OCI-LY7 (cell line): ENCODE measurements around the gene SLC25A39. TPM values are rescaled to one million over a fixed set of nuclear protein-coding genes. Genes with fewer than 3 reads are reported as not detected.

Experiments
- BruUV-seq: library from RNA; stranded (reverse); fragments of 400-500 nt; replicated peaks from 2 replicates; lab custom pipeline; 2021; lab: Mats Ljungman, UMichigan
- CTCF ChIA-PET: fragments of 300-600 bp; sonication (Branson Sonifier 250); formaldehyde crosslinking; loops from one replicate; lab custom pipeline; 2022; ENCODE audit warnings: antibody characterized with exemption; ENCODE audit not compliant: unreplicated experiment; lab: Charles Lee
- POLR2A ChIA-PET: fragments of 300-600 bp; sonication (Branson Sonifier 250); formaldehyde crosslinking; loops from one replicate; lab custom pipeline; 2022; ENCODE audit warnings: antibody characterized with exemption; lab: Charles Lee
- DNase-seq: peaks from one replicate; pipeline ENCODE4 v3.0.0-alpha.2; 2015; ENCODE audit warnings: low spot score
- H2AFZ ChIP-seq: fragments of 200-600 bp; sonication (generic), shearing (Covaris generic); 2 replicates; pipeline ENCODE4 v1.6.1; 2014; ENCODE audit warnings: mild to moderate bottlenecking, antibody characterized with exemption, low read length, moderate library complexity
- H3K27ac ChIP-seq: fragments of 200-600 bp; sonication (generic); 2 replicates; pipeline ENCODE4 v1.5.1; 2014; ENCODE audit warnings: mixed run types, low read depth, mild to moderate bottlenecking, moderate library complexity, low read length, inconsistent platforms; ENCODE audit not compliant: poor library complexity, severe bottlenecking
- H3K36me3 ChIP-seq: fragments of 200-600 bp; sonication (generic); 2 replicates; pipeline ENCODE4 v1.6.1; 2014; ENCODE audit warnings: mild to moderate bottlenecking, antibody characterized with exemption, low read length, moderate library complexity, mixed read lengths; ENCODE audit not compliant: insufficient read depth
- H3K4me1 ChIP-seq: fragments of 200-600 bp; sonication (generic); 2 replicates; pipeline ENCODE4 v1.5.1; 2014; ENCODE audit warnings: mild to moderate bottlenecking, low read length; ENCODE audit not compliant: insufficient read depth, poor library complexity, severe bottlenecking
- H3K4me2 ChIP-seq: fragments of 200-600 bp; sonication (generic); 2 replicates; pipeline ENCODE4 v1.6.1; 2014; ENCODE audit warnings: mild to moderate bottlenecking, low read length
- H3K4me3 ChIP-seq: fragments of 200-600 bp; sonication (generic); 2 replicates; pipeline ENCODE4 v1.5.1; 2014; ENCODE audit warnings: mild to moderate bottlenecking, low read depth, low read length; ENCODE audit not compliant: poor library complexity, severe bottlenecking
- H3K79me2 ChIP-seq: fragments of 200-600 bp; sonication (generic); 2 replicates; pipeline ENCODE4 v1.6.1; 2016; ENCODE audit warnings: low read depth, mild to moderate bottlenecking, low read length, moderate library complexity, mixed read lengths; ENCODE audit not compliant: insufficient read depth
- H3K9me2 ChIP-seq: fragments of 200-600 bp; sonication (generic); 2 replicates; pipeline ENCODE4 v1.6.1; 2016; ENCODE audit warnings: mild to moderate bottlenecking, low read length, mixed read lengths; ENCODE audit not compliant: insufficient read depth
- H3K9me3 ChIP-seq: fragments of 200-600 bp; sonication (generic); 2 replicates; pipeline ENCODE4 v1.6.1; 2014; ENCODE audit warnings: mild to moderate bottlenecking, mixed run types, low read length, mixed read lengths
- H4K20me1 ChIP-seq: fragments of 200-600 bp; sonication (generic); 2 replicates; pipeline ENCODE4 v1.6.1; 2014; ENCODE audit warnings: mild to moderate bottlenecking, antibody characterized with exemption, low read length, moderate library complexity, mixed read lengths; ENCODE audit not compliant: insufficient read depth
- EZH2phosphoT487 ChIP-seq: fragments of 200-600 bp; sonication (generic); IDR thresholded peaks from 2 replicates; pipeline ENCODE4 v1.6.1; 2018; ENCODE audit warnings: low read depth, borderline replicate concordance, mild to moderate bottlenecking, mixed run types, antibody characterized with exemption, low read length, moderate library complexity, mixed read lengths
- intact Hi-C: fragments of 100-400 bp; cut with micrococcal nuclease; formaldehyde crosslinking; loops from one replicate; pipeline ENCODE4 v1.10.0; 2022; ENCODE audit not compliant: unreplicated experiment
- total RNA-seq, 2 experiments: library from RNA; depleted of rRNA in 1 of 2; stranded (reverse); fragments of >200 nt in 1 of 2; shearing (Covaris generic) in 1 of 2; gene quantifications; 2 replicates each; pipeline ENCODE4 v1.2.3, GENCODE V29; 2014 to 2022
- TF ChIP-seq, protein P1 (sequence below): fragments of 200-600 bp; sonication (generic); conservative IDR thresholded peaks from 2 replicates; pipeline ENCODE4 v1.5.1; 2014; ENCODE audit warnings: mild to moderate bottlenecking, antibody characterized with exemption, low read length, moderate library complexity, mixed read lengths

The SLC25A39 gene
- total RNA-seq, 2 experiments from 2014 or later, result 156 to 159 TPM

DNA sequence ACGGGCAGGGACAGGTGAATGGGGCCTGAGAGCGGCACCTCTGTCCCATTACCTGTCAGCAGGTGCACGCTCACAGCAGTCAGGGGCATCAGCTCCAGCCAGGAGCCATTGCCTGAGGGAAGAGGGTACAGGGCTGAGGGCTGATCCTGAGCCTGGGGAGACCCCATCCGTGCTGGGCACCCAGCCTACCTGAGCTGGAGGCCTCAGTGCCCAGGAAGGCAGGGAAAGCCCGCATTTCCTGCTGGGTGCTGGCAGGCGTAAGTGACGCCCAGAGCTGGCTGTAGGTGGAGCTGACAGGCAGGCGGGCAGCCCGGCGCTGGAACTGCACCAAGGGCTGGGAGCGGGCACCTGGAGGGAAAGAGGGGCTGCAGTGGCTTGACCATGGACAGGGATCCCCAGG, 31.6 kb upstream of the SLC25A39 start:
- intact Hi-C loops, result no loop called here
- Histone ChIP-seq H3K4me2 (no peak overlapping the region), H4K20me1 (no peaks in the 10 kb centered on the region), H3K27ac (no peak overlapping the region), H3K9me2 (no peaks in the 10 kb centered on the region), H3K4me1 (peaks cover 51% of the 10 kb centered on the region), H3K79me2 (no peaks in the 10 kb centered on the region), H3K4me3 (no peak overlapping the region), H2AFZ (no peak overlapping the region), H3K9me3 (no peaks in the 10 kb centered on the region), H3K36me3 (peaks cover 22% of the 10 kb centered on the region)
- no peak for DNase-seq
- POLR2A ChIA-PET, result interaction anchor here (0.7 kb wide), 1 partner anchor 9 kb away, joined by 3 read pairs; no protein-coding TSS in a partner anchor
- TF ChIP-seq, protein P1, sequence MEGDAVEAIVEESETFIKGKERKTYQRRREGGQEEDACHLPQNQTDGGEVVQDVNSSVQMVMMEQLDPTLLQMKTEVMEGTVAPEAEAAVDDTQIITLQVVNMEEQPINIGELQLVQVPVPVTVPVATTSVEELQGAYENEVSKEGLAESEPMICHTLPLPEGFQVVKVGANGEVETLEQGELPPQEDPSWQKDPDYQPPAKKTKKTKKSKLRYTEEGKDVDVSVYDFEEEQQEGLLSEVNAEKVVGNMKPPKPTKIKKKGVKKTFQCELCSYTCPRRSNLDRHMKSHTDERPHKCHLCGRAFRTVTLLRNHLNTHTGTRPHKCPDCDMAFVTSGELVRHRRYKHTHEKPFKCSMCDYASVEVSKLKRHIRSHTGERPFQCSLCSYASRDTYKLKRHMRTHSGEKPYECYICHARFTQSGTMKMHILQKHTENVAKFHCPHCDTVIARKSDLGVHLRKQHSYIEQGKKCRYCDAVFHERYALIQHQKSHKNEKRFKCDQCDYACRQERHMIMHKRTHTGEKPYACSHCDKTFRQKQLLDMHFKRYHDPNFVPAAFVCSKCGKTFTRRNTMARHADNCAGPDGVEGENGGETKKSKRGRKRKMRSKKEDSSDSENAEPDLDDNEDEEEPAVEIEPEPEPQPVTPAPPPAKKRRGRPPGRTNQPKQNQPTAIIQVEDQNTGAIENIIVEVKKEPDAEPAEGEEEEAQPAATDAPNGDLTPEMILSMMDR, result no peak
- TF ChIP-seq EZH2phosphoT487, result no peak
- BruUV-seq, result no TSS peak
- CTCF ChIA-PET, result no interaction called here

DNA sequence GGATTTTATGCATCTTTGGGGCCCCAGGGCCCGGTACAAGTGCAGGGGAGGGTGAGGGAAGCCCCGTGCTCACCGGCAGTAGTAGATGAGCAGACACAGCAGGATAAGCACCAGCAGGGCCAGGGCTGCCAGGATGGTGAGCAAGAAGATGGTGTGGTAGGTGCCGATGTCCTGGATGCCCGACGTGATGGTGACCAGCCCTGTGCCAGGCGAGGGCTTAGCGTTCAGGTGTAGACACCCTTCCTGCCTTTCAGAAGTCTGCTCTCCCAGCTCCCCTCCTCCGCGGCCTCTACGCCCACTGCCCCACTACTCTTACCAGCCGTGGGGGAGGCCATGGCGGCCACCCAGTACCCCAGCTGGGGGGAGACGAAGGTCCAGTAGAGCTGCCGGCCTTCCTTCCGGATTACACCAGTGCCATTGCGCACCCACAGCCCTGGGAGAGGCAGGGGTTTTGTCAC, 31.0 kb upstream of the SLC25A39 start:
- Histone ChIP-seq H3K27ac (no peak overlapping the region), H3K9me2 (no peaks in the 10 kb centered on the region), H3K4me3 (no peak overlapping the region), H3K79me2 (no peaks in the 10 kb centered on the region), H3K9me3 (no peaks in the 10 kb centered on the region), H2AFZ (no peak overlapping the region), H4K20me1 (no peaks in the 10 kb centered on the region), H3K36me3 (peaks cover 28% of the 10 kb centered on the region), H3K4me2 (no peak overlapping the region), H3K4me1 (peaks cover 49% of the 10 kb centered on the region)
- POLR2A ChIA-PET, result no interaction called here
- no TSS peak for BruUV-seq
- CTCF ChIA-PET, result no interaction called here
- intact Hi-C loops, result no loop called here
- no peak for DNase-seq
- no peak for TF ChIP-seq EZH2phosphoT487
- TF ChIP-seq, protein P1, result no peak

DNA sequence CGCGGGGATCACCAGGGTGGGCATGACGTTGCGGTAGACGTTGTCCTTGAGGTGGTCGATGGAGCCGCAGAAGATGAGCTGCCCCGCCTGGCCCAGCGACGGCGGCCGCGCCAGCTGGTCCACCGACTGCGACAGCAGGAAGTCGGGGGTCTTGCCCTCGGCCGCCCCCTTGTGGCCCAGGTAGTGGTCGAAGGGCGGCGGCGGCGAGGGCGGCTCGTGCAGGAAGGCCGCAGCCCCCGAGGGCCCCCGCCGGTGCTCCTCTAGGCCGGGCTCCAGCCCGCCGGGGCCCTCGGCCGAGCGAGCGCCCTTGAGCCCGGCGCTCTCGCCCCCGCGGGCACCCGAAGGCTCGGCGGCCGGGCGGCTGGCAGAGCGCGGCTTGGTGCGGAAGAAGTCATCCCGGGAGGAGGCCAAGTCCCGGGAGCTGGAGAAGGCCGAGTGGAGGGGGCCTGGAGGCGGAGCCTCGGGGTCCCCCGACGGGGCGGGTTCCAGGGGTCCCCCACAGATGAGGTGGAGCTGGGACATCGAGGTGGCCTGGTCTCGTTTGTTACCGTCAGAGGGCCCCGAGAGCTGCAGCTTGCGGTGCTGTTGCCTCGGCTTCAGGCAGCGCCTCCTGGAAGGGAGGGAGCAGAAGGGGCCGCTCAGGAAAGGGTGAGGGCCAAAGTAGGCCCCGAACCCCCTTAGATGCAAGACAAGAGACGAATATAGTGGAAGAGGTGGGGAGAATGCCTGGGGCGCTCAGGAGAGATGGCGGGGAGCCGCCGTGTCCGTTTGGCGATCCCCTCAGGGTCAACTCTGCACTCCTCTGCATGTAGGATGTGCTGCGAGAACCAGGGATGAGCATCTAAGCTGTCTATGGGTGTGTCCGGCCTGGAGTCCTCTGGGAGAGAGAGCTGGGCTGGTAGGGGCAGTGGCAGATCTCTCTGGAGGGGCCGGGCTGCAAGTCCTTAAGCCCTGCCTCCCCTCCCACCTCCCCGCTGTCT, 30.2 kb upstream of the SLC25A39 start:
- Histone ChIP-seq H3K4me2 (0 out of 2 replicates have a peak overlapping the region, but pooled peaks have one; percentile 31), H2AFZ (no peak overlapping the region), H3K79me2 (no peaks in the 10 kb centered on the region), H3K4me1 (peaks cover 49% of the 10 kb centered on the region), H4K20me1 (no peaks in the 10 kb centered on the region), H3K36me3 (peaks cover 36% of the 10 kb centered on the region), H3K4me3 (no peak overlapping the region), H3K27ac (no peak overlapping the region), H3K9me3 (no peaks in the 10 kb centered on the region), H3K9me2 (no peaks in the 10 kb centered on the region)
- TF ChIP-seq EZH2phosphoT487, result no peak
- TF ChIP-seq, protein P1, result peak; percentile 63
- ChIA-PET POLR2A (no interaction called here), CTCF (no interaction called here)
- peak; percentile 66 for DNase-seq
- intact Hi-C loops, result no loop called here
- BruUV-seq, result no TSS peak
